Omental fat pad (tissue), 4 donors: ENCODE data around the gene SBK2. TPM values are rescaled to one million over a fixed set of nuclear protein-coding genes. Genes with fewer than 3 reads are reported as not detected.

Experiments
- ATAC-seq: fragments of 150-250 bp; one replicate; pipeline ENCODE4 v1.9.1; 2016; ENCODE audit warnings: mild to moderate bottlenecking, moderate library complexity; ENCODE audit not compliant: low FRiP score
- DNase-seq: peaks from one replicate; pipeline ENCODE4 v3.0.0-alpha.2; 2019; ENCODE audit warnings: low spot score
- CTCF ChIP-seq, 3 donors: fragments of 450-650 bp; IDR thresholded peaks; one replicate each; pipeline ENCODE4 v1.5.1; 2016 to 2017; ENCODE audit warnings: antibody characterized with exemption in 3 of 3, mild to moderate bottlenecking in 3 of 3, moderate library complexity in 2 of 3
- total RNA-seq, 4 donors: library from RNA; depleted of rRNA; stranded (reverse); fragments of >200 nt; gene quantifications; one replicate each; pipeline ENCODE4 v1.1.0, GENCODE V29; 2016

Gene SBK2
- total RNA-seq, 4 donors from 2014 or later: 0.56 TPM; not detected in 3

- no peak for DNase-seq
- no peak for TF ChIP-seq CTCF (IDR thresholded peaks at IDR 0.05)
- ATAC-seq: no peak
Measured at GRCh38 chr19:55508120-55508519, 28.8 kb downstream of the SBK2 start.

DNA sequence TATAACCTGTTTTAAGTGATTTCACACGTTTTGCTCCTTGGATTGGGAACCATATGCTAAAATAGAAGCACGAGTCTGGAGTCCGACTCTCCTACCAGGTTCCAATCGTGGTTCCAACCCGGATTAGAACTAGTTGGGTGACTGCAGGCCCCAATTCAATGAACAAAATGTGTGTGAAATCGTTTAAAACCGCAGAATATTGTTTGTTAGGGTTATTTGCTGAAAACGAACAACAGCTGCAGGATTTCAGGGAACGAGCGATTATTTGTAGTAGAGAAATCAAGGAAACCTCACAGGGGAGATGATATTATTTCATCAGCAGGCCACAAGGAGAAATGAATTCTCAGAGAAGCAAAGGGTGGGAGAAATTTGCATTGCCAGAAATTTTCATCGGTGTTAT lies 32.0 kb downstream of the SBK2 start:
- DNase-seq (no peak), ATAC-seq (no peak)
- no peak for TF ChIP-seq CTCF (IDR thresholded peaks at IDR 0.05)

GRCh38 chr19:55504252-55504603 lies 32.7 kb downstream of the SBK2 start:
- ATAC-seq (no peak), DNase-seq (no peak)
- no peak for TF ChIP-seq CTCF (IDR thresholded peaks at IDR 0.05)

DNA sequence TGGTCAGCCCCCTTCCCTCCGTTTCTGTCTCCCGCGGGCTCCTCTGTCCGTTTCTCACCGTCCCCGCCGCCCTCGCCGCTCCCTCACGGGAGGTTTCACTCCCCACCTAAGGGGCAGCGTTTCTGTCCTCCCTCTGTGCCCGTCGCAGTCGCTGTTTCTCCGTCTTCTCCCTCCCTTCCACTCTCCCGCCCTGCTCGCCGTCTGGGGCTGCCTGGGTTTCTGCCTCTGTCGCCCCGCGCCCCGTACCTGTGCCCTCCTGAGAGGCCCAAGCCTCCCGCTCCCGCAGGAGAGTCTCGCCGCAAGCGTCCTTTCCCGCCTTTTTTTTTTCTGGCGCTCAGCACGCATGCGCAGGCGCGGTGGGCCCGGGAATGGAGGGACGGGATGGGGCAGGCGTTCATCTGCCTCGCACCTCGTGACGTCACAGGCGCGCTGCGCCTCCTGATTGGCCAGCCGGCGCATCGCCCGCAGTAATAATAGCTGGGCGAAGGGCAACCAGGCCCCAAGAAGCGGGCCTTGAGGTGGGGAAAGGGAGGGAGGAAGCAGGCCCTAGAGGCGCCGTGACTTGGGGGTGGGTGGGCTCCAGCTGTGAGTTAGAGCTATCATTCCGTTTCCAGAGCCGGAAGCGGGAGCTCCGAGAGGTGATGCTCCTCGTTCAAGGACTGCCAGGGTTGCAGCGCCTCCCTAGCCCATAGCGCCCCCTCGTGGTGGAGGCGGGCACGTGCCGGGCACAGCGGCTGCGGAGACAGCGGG lies 33.3 kb downstream of the SBK2 start:
- DNase-seq: peak; percentile 86
- ATAC-seq: peak; percentile 95
- TF ChIP-seq CTCF (IDR thresholded peaks at IDR 0.05): peak in 2 of 3 donors; percentile 48 to 99

- no peak for DNase-seq
- ATAC-seq: no peak
- no peak for TF ChIP-seq CTCF (IDR thresholded peaks at IDR 0.05)
Measured at GRCh38 chr19:55503157-55503501, 33.8 kb downstream of the SBK2 start.

DNA sequence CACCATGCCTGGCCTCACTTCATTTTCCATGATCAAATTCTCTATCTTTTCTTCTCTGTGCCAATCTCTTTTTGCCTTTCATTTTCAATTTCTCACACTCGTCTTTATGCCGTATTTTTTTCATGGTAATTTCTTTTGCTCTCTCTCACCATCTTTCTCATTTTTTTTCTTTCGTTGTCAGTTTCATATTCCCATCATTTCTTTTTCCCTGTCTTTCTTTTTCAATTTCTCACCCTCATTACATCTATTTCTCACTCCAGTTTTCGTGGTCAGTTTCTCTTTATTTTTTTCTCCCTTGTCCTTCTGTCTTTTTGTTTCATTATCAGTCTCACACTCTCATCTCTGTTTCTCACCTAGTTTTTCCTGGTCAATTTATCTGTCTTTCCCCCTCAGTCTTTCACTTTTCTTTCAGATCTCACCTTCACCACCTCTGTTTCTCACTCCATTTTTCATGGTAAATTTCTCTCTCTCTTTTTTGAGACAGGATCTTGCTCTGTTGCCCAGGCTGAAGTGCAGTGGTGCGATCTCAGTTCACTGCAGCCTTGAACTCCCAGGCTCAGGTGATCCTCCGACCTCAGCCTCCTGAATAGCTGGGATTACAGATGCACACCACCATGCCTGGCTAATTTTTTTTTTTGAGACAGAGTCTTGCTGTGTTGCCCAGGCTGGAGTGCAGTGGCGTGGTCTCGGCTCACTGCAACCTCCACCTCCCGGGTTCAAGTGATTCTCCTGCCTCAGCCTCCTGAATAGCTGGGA lies 34.6 kb downstream of the SBK2 start:
- no peak for DNase-seq
- no peak for TF ChIP-seq CTCF (IDR thresholded peaks at IDR 0.05)
- no peak for ATAC-seq
